RWPE1 (cell line): Measurements from ENCODE around the gene BIRC5.

ENCODE experiments used
- CTCF ChIA-PET: fragments of 350-600 bp; sonication (Branson Sonifier 250); formaldehyde crosslinking; extraction: SDS; loops from one replicate; lab custom pipeline; 2021; lab: Yijun Ruan, JAX
- POLR2A ChIA-PET: fragments of 400-600 bp; formaldehyde crosslinking; extraction: SDS; loops from one replicate; lab custom pipeline; 2020; ENCODE audit warnings: antibody characterized with exemption; ENCODE audit not compliant: low non-redundant PET; lab: Yijun Ruan, JAX
- DNase-seq: peaks from one replicate; pipeline ENCODE4 v3.0.0; 2012; ENCODE audit warnings: low spot score
- H3K27ac ChIP-seq: fragments of 450-650 bp; 2 replicates; pipeline ENCODE4 v1.5.1; 2017
- CTCF ChIP-seq: fragments of 450-650 bp; conservative IDR thresholded peaks from 2 replicates; pipeline ENCODE4 v1.5.1; 2017; ENCODE audit warnings: low read depth, mild to moderate bottlenecking

BIRC5 gene

GRCh38 chr17:78214016-78214705 lies at the start of gene BIRC5:
BIRC5 (plus strand) TSS chr17:78214253; CDS start chr17:78214317, 64 bp downstream.
- ChIA-PET POLR2A (no interaction called here), CTCF (interaction anchor here (0.6 kb wide), 1 partner anchor 103 kb away, joined by 4 read pairs; no protein-coding TSS in a partner anchor)
- H3K27ac ChIP-seq = peak within 1 kb of the TSS; percentile 83
- peak; percentile 94 for DNase-seq
- no peak for TF ChIP-seq CTCF

GRCh38 chr17:78164748-78165607 lies 49.1 kb upstream of the BIRC5 start:
- no peak for TF ChIP-seq CTCF
- CTCF ChIA-PET = interaction anchor here (0.6 kb wide), 1 partner anchor 623 kb away, joined by 5 read pairs; no protein-coding TSS in a partner anchor
- POLR2A ChIA-PET = no interaction called here
- no peak for DNase-seq
- H3K27ac ChIP-seq = no peak overlapping the region

- CTCF ChIA-PET = no interaction called here
- H3K27ac ChIP-seq = no peak overlapping the region
- no peak for TF ChIP-seq CTCF
- POLR2A ChIA-PET = no interaction called here
- DNase-seq = no peak
Measured at GRCh38 chr17:78166416-78166815, 47.6 kb upstream of the BIRC5 start.

GRCh38 chr17:78168242-78168902 lies 45.7 kb upstream of the BIRC5 start, which contains the start of gene SYNGR2:
SYNGR2 (plus strand) TSS chr17:78168581; CDS start chr17:78168617, 36 bp downstream.
- DNase-seq = peak; percentile 84
- ChIA-PET POLR2A (no interaction called here), CTCF (interaction anchor here (1.4 kb wide), 1 partner anchor 254 kb away, joined by 3 read pairs; no protein-coding TSS in a partner anchor)
- TF ChIP-seq CTCF = no peak
- H3K27ac ChIP-seq = peak within 1 kb of the TSS; percentile 67

GRCh38 chr17:78168903-78169793 lies 44.9 kb upstream of the BIRC5 start:
- DNase-seq = peak; percentile 72
- CTCF ChIA-PET = interaction anchor here (1.4 kb wide), 2 partner anchors 57 to 253 kb away, joined by 3 to 7 read pairs; no protein-coding TSS in a partner anchor
- no peak for TF ChIP-seq CTCF
- H3K27ac ChIP-seq = peak overlapping the region; percentile 67
- POLR2A ChIA-PET = interaction anchor here (0.6 to 1.6 kb wide), 3 partner anchors 41 to 647 kb away, joined by 3 to 6 read pairs (median 4); no protein-coding TSS in a partner anchor
